ENCODE results near the gene EPHA8. TPM values are rescaled to one million over a fixed set of nuclear protein-coding genes. Genes with fewer than 3 reads are reported as not detected.

EPHA8 gene
- total and polyA plus RNA-seq, 2 of the 13 experiments (the other 11 are each of a cell fraction or from before 2014, with no cell fraction given) = not detected

- intact Hi-C loops (cut with micrococcal nuclease; ENCODE audit: unreplicated experiment) (no loop called here), in situ Hi-C loops (cut with HindIII; ENCODE audit: extremely low pct_ligation_motif_present, low pct_unique_long_range_greater_than_20kb) (no loop called here)
- 99% methylated on average over 7 of the region's 7 CpGs for WGBS (ENCODE audit: low lambda C conversion rate)
- no peak overlapping the region for H3K9ac ChIP-seq (ENCODE audit: insufficient read depth, low read depth, low read length)
- H3K4me1 ChIP-seq (ENCODE audit: insufficient read depth, low read length) = no peaks in the 10 kb centered on the region
- H3K36me3 ChIP-seq (replicated peaks in 1 of 2; ENCODE audit: control insufficient read depth in 1 of 2, insufficient read depth in 2 of 2, low read length in 2 of 2) = peaks cover 31 to 67% of the 10 kb centered on the region in 2 experiments
- H3K27ac ChIP-seq (ENCODE audit: extremely low read length, insufficient read depth, low read length) = no peak overlapping the region
- TF ChIP-seq ZNF629 (CRISPR knock-in tag; conservative IDR thresholded peaks at IDR 0.05) = peak; percentile 69
- no peak for TF ChIP-seq AKNA (CRISPR knock-in tag; IDR thresholded peaks at IDR 0.05; ENCODE audit: borderline replicate concordance)
- H3K4me3 ChIP-seq (replicated peaks in 1 of 3; ENCODE audit: insufficient read depth in 1 of 3, low read depth in 2 of 3, low read length in 3 of 3) = no peak overlapping the region
- H3K4me2 ChIP-seq (ENCODE audit: low read depth, low read length) = no peak overlapping the region
- POLR2A ChIA-PET = no interaction called here
- DNase-seq (ENCODE audit: low spot score) (no peak), FAIRE-seq (no peak), ATAC-seq (no peak)
- H4K20me1 ChIP-seq (ENCODE audit: insufficient read depth, low read length) = no peaks in the 10 kb centered on the region
- CTCF ChIA-PET (ENCODE audit: low intra/inter-chr PET ratio, low total read pairs) = no interaction called here
- H3K9me3 ChIP-seq (ENCODE audit: low read length) = no peaks in the 10 kb centered on the region
- BruUV-seq (replicated peaks) = no TSS peak
- no peaks in the 10 kb centered on the region for H3K79me2 ChIP-seq (ENCODE audit: insufficient read depth, low read length)
- no peak overlapping the region for H2AFZ ChIP-seq (ENCODE audit: low read length)
- H3K27me3 ChIP-seq (ENCODE audit: control insufficient read depth in 1 of 2, insufficient read depth in 2 of 2, low read length in 2 of 2) = no peaks in the 10 kb centered on the region
Observed at GRCh38 chr1:22522221-22522743, 41.0 kb upstream of the EPHA8 start.

GRCh38 chr1:22524481-22524880 is 38.8 kb upstream of the EPHA8 start:
- ATAC-seq (no peak), DNase-seq (ENCODE audit: low spot score) (no peak), FAIRE-seq (no peak)
- no peak overlapping the region for H3K4me3 ChIP-seq (replicated peaks in 1 of 3; ENCODE audit: insufficient read depth in 1 of 3, low read depth in 2 of 3, low read length in 3 of 3)
- H4K20me1 ChIP-seq (ENCODE audit: insufficient read depth, low read length) = no peaks in the 10 kb centered on the region
- intact Hi-C loops (cut with micrococcal nuclease; ENCODE audit: unreplicated experiment) = no loop called here
- in situ Hi-C loops (cut with HindIII; ENCODE audit: extremely low pct_ligation_motif_present, low pct_unique_long_range_greater_than_20kb) = no loop called here
- H3K4me2 ChIP-seq (ENCODE audit: low read depth, low read length) = no peak overlapping the region
- ChIA-PET POLR2A (no interaction called here), CTCF (ENCODE audit: low intra/inter-chr PET ratio, low total read pairs) (no interaction called here)
- H3K9me3 ChIP-seq (ENCODE audit: low read length) = no peaks in the 10 kb centered on the region
- H3K4me1 ChIP-seq (ENCODE audit: insufficient read depth, low read length) = no peaks in the 10 kb centered on the region
- H2AFZ ChIP-seq (ENCODE audit: low read length) = no peak overlapping the region
- no peaks in the 10 kb centered on the region for H3K27me3 ChIP-seq (ENCODE audit: control insufficient read depth in 1 of 2, insufficient read depth in 2 of 2, low read length in 2 of 2)
- H3K79me2 ChIP-seq (ENCODE audit: insufficient read depth, low read length) = no peaks in the 10 kb centered on the region
- no TSS peak for BruUV-seq (replicated peaks)
- H3K36me3 ChIP-seq (replicated peaks in 1 of 2; ENCODE audit: control insufficient read depth in 1 of 2, insufficient read depth in 2 of 2, low read length in 2 of 2) = peaks cover 24 to 68% of the 10 kb centered on the region in 2 experiments
- no peak overlapping the region for H3K27ac ChIP-seq (ENCODE audit: extremely low read length, insufficient read depth, low read length)
- 96% methylated on average over 5 of the region's 5 CpGs for WGBS (ENCODE audit: low lambda C conversion rate)
- H3K9ac ChIP-seq (ENCODE audit: insufficient read depth, low read depth, low read length) = no peak overlapping the region
- TF ChIP-seq ZNF879 (CRISPR knock-in tag; IDR thresholded peaks at IDR 0.05) (no peak), TRIM24 (CRISPR knock-in tag; IDR thresholded peaks at IDR 0.05) (no peak), ZSCAN31 (CRISPR knock-in tag; IDR thresholded peaks at IDR 0.05; ENCODE audit: low read depth) (no peak), FOXC1 (CRISPR knock-in tag; IDR thresholded peaks at IDR 0.05; ENCODE audit: borderline replicate concordance) (no peak), SP1 (IDR thresholded peaks at IDR 0.05) (no peak), SP1 (CRISPR knock-in tag; IDR thresholded peaks at IDR 0.05) (no peak), DMTF1 (CRISPR knock-in tag; IDR thresholded peaks at IDR 0.05) (no peak), ZBTB34 (CRISPR knock-in tag; IDR thresholded peaks at IDR 0.05) (no peak)
